Stimulated activated CD4-positive, alpha-beta T cell treated with anti-CD3 and anti-CD28 coated beads, TNF-alpha, amount 100 ng/mL, for 24 hours (primary cell): ENCODE measurements around the gene SLC31A1.
"Not testable (repeated sequence)": the region's sequence is repeated elsewhere in the genome, so short reads cannot be mapped to it uniquely, and the experiment has no call there.

ENCODE experiments used
- DNase-seq, 3 experiments: peaks; one replicate each; pipeline ENCODE4 v3.0.0-alpha.2; 2020; ENCODE audit warnings: low read depth in 3 of 3

Gene SLC31A1

DNA sequence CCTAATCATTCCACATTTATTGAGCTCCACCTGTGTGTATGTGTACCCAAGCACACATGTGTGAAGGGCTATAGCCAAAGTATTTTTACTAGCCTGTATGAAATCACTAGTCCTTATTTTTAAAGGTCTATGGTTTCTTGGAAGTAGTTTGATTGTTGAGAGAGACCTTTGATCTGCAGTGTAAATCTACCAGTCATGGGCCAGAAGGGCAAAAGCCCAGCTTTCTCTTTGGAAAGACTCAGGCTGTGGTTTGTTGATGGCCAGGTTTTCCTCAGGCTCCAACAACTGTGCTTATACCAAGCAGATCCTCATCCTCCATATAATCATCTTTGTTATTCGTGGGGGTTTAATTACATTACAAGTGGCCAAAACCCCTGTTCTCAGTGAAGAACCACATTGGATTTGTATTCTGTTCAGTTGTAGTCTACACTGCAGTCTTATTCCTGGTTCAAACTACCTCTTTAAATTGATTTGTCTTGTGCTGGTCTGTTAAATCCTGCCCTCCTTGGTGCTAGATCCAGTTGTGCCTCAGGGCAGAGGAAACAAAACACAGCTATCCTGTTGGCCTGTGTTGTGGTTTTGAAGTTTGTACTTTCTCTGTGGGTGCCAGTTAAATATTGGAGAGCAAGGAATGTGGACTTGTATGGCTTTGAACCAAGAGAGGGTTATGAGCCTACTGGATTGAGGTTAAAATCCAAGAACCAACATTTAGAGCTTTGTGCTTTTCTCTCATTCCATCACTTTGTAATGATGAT lies 40.8 kb downstream of the SLC31A1 start:
- no peak for DNase-seq

GRCh38 chr9:113266174-113266573 lies 44.8 kb downstream of the SLC31A1 start:
- no peak for DNase-seq

- DNase-seq = no peak
Observed at GRCh38 chr9:113267911-113268566, 46.7 kb downstream of the SLC31A1 start.

DNA sequence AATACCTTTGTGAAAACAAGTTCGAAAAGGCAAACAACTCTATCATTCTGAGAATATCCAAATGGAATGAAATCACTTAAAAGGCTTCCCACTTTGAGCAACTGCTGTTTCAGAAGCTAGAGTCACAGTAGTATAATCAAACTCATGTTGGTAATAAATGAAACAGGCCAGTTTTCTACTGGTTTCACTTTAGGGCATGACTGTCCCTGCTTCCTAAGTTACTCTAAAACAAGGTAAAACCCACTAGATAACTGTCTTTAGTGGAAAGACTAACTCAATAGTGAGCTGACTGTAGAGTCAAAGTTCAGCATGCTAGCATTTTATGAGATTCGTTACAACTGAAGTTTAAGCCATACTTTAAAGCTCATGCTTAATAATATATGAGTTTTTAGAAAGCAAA lies 48.0 kb downstream of the SLC31A1 start:
- no peak for DNase-seq

- no peak for DNase-seq
Observed at GRCh38 chr9:113269871-113270270, 48.5 kb downstream of the SLC31A1 start.

- no peak for DNase-seq
Observed at GRCh38 chr9:113274474-113275156, 53.3 kb downstream of the SLC31A1 start.

- DNase-seq = peak; percentile 93 to 96 (median 94)
Observed at GRCh38 chr9:113275157-113276131, 54.1 kb downstream of the SLC31A1 start, which contains the start of the genes CDC26 and PRPF4. Gene CDC26, minus strand, starts transcription at chr9:113275572. Its CDS starts 3,065 bp downstream, at chr9:113272507. Gene PRPF4, plus strand, starts transcription at chr9:113275658. Its CDS starts 86 bp downstream, at chr9:113275744.

- DNase-seq = no peak
Observed at GRCh38 chr9:113278840-113279239, 57.5 kb downstream of the SLC31A1 start.

DNA sequence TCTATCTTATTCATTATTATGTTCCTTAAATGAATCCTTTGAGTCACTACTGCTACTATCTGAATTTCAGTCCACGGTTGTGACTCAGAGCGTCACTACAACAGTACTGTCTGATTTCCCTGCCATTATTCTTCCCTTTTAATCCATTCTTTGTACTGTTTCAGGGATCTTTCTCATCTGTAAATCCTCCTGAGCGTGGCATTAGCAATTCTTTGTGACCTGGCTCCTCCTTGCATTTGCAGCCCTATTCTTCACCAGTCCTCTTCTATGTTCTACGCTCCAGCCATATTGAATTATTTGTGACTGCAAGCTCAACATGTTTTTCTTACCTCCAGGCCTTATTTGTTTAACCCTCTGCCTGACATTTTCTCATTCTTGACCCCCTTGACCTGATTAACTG lies 60.0 kb downstream of the SLC31A1 start:
- no peak for DNase-seq

- DNase-seq = no peak
Observed at GRCh38 chr9:113289091-113289490, 67.7 kb downstream of the SLC31A1 start.

GRCh38 chr9:113290052-113290607 lies 68.8 kb downstream of the SLC31A1 start:
- no peak for DNase-seq

- no peak for DNase-seq
Observed at GRCh38 chr9:113293285-113293878, 72.0 kb downstream of the SLC31A1 start.

DNA sequence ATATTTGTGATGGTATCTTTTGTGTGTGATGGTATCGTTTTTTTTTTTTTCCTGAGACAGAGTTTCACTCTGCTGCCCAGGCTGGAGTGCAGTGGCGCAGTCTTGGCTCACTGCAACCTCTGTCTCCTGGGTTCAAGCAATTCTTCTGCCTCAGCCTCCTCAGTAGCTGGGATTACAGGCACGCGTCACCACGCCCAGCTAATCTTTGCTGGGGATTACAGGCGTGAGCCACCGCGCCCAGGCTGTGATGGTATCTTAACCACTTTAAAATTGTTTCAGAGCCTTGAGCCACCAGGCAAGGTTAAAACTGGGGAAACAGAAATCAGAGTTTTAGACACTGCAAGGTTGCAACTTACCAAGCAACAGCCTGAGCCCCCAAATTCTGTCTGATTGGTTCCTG lies 74.9 kb downstream of the SLC31A1 start:
- not testable (repeated sequence) for DNase-seq

DNA sequence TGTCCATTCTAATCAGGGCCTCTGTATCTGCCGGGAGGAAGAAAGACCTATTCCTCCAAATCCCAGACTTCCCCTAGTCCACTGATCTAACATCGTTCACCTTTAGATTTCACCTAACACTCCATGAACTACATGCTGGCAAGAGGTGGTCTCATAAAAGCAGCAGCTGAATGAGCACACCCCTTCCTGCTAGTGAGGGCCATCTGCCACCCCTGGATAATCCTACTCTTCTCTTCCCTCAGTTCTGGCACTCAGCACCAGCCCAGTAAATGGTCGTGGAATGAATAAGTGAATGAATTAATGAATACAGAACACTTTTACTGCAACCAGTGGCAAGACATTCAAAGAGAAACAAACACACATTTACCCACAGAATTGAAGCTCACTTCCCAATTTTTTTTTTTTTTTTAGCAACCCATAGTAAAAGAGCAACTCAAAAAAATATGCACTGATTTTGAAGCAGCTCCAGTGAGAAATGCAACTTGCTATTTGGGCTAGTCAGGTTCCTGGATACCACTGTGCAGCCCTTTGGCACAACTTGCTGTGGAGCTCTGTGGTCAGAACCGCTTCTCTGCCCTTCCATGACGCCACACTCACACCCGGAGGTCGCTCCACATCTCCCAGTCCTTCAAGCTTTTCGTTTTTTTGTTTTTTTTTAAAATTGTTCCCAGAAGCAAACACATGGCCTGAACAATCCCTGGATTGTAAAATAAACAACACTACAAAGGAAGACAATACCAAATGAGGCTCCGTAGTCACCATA lies 75.6 kb downstream of the SLC31A1 start:
- no peak for DNase-seq

- DNase-seq = no peak
Observed at GRCh38 chr9:113298311-113298710, 77.0 kb downstream of the SLC31A1 start.

GRCh38 chr9:113298924-113299770 lies 77.8 kb downstream of the SLC31A1 start:
- no peak for DNase-seq

DNA sequence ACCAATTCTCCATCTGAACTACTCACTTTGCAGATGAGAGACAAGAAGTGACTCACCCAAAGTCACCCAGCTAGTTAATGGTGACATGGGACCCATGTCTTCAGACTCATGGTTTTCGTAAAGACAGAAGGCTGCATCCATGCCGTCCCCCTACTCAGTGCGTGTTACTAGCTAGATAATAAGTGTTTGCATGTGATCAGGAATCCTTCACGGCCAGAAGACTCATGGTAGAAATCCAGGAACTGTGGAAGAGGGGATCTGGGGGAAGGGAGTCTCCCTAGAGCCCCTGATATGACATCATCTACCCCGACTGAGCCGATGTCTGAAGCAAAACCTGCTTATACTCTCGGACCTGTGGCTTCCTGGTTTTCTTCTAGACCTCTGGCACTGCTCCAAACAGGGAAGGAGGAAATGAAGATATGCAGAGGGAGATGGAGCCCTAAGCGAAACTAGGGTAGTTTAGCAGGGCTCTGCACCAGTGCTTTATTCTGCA lies 78.5 kb downstream of the SLC31A1 start:
- DNase-seq = no peak

DNA sequence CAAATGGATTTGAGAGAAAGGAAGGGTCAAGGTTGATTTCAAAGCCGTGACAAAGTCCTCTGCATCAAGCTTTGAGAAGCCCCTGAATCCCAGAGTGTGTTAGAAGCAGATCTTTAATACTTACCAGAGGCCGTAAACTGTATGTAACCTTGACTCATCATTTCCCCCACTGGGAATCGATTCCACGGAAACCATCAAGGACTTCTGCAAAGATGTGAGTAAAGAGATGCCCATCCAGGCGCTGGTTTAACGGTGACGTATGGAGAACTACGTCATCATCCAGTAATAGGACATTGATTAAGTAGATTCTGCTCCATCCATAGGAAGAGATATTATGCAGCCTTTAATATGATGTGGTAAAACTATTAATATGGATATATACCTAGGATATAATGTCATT lies 80.2 kb downstream of the SLC31A1 start:
- no peak for DNase-seq
